NCI-H526 treated with DMSO at 0.1 percent for 48 hours (cell line): Measurements from ENCODE around the gene CCNG2.
A peak's percentile ranks its signal among the peaks of the same experiment; 100 is the strongest.

Experiments used
- DNase-seq: peaks from one replicate; lab custom pipeline; 2025; lab: John Stamatoyannopoulos, UW

CCNG2 gene

DNA sequence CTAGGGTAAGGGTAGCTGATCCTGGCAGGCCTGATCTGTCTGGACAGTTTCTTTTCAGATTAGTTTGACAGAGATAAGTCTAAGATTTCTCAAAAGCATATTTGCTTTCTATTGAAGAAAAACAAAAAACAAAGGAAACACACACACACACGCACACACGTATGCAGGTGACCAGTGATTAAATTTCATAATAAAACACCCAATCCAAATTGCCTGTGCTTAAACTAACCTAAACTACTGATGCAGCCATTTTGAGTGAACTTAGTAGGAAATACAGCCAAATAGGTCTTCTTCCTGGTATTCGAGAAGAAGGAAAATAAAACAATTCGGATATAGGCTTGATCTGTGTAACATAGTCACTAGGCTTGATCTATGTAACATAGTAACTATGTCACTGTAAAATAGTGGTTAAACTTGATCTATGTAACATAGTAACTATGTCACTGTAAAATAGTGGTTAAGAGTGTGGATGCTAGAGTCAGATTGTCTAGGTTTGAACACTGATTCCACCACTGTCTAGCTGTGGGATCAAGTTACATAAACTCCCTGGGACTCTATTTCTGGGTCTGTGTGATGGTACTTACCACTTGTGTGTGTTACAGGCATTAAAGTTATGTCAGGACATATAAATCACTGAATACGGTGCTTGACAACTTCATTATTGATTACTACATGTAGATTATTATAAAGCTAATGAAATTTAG, 9.8 kb upstream of the CCNG2 start:
- DNase-seq: no peak

DNA sequence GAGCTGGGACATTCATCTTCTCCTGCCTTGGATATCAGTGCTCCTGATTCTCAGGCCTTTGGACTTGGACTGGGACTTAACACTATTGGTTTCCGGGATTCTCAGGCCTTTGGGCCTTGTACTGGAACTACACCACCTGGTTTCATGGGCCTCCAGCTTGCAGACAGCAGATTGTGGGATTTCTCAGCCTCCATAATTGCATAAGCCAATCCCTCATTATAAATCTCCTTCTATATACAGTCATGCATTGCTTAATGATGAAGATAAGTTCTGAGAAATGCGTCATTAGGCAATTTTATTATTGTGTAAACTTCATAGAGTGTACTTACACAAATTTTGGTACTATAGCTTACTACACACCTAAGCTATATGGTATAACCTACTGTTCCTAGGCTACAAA, 8.9 kb upstream of the CCNG2 start:
- DNase-seq: no peak

GRCh38 chr4:77149789-77150188, 7.2 kb upstream of the CCNG2 start:
- DNase-seq: no peak

- no peak for DNase-seq
Measured at GRCh38 chr4:77151241-77151640, 5.8 kb upstream of the CCNG2 start.

DNA sequence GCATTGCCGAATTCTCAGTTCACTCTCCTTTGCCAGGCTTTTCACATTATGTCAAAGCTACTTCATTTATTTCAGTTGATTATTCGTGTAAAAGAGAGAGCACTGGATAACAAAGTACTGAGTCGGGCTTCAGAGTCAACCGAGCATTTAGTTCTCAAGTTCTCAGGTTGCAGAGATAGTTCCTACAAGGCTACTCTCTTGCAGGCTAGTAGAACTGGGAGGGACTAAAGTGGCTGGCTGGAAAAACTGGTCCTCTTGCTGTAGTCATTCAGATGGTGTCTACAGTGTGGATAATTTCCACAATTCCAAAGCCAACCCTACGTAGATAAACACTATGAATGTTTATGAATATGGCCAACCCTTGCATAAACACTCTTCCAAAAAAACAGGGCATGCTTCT, 4.6 kb upstream of the CCNG2 start:
- no peak for DNase-seq

GRCh38 chr4:77153006-77153405, 4.0 kb upstream of the CCNG2 start:
- no peak for DNase-seq

GRCh38 chr4:77154065-77154464, 2.9 kb upstream of the CCNG2 start:
- DNase-seq: no peak

- DNase-seq: no peak
Measured at GRCh38 chr4:77154761-77155499, 2.1 kb upstream of the CCNG2 start.

DNA sequence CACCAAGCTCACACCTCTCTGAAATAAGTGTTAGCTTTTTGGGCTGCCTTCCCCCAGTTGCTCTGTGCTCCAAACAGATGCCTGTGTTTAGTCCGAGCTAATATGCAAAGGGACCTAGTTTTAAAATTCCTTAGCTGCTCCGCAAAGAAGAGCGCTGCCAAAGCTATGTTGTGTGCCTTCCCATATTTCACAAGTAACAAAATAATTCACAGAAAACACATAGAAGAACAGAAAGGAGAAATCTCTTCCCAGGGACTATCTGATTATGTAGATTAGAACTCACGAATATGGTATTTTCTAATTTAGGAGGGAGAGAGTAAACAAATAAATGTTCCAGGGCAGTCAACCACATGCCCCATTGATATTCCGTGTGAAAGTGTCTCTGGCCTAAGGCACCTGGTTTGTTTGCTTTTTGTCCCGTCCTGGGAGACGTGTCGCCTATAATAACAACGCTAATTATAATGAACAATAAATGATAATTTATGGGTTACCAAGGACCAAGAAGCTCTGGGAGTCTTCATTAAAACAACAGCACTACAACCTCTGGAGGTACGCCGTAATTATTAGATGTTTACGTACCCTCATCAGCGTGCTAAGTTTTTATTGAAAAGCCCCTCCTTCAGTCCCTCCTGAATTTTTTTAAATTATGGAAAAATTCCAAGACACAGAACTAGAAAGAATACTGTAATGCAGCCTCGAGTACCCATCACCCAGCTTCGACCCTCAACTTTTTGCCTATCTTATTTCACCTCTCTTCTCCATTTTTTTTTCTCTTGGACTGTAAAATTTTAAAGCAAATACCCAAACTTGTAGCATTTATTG, 1.2 kb upstream of the CCNG2 start:
- DNase-seq: peak; percentile 59

DNA sequence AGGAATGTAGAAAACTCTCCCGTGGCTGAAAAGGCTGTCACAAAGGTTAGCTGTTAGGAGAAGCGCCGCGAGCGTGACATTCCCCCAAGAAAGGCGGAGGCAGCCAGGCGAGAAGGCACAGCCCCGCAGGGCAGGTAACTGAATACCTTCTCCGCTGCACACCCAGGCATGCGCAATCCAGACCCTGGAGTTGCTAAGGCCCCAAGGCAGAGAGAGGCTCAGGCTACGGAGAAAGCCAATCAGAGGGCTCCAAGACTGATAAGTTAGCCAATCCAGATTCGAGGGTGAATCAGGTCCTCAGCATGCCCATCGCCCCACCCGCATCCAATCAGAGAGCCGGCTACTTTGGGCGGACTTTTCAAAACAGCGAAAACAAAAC, 485 bp upstream of the CCNG2 start:
- peak; percentile 96 for DNase-seq

GRCh38 chr4:77157859-77158486, 966 bp downstream of the CCNG2 start:
- peak; percentile 56 for DNase-seq

- no peak for DNase-seq
Measured at GRCh38 chr4:77158487-77158861, 1.5 kb downstream of the CCNG2 start.

DNA sequence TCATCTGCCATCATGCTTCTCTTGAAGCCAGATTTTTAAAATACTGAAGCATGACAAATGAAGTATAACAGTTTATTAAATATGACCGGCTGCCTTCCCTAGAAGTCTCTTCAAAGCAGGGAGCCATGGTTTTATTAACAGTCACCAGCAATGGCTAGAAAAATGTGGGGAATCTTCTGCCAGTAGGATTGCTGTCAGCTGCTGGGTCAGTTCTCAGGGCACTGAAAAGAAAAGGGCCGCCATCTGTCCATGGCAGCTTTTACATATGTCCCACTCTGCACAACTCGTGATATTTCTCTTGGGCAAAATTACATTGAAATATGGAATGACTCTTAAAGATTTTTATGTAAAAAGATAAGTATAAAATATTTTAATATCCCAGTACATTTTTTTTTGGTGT, 2.8 kb downstream of the CCNG2 start:
- no peak for DNase-seq

DNA sequence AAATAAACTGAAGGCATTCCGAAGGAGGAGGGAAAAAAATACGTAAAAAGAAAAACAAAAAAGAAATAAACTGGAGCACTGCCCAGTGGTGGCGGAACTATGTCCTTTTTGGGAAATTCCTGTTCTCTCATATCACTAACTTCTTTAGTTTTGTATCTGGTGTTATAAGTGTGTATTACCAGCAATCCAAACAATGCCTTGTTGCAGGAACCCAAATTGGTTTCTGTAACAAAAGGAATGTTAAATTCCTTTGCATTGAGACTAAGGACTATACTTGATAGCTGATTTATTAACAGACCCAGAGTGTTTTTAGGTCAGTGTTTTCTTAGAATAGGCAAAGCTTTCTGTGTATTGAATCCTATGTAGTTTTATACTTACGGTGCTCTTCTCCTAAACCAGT, 6.6 kb downstream of the CCNG2 start:
- no peak for DNase-seq

- no peak for DNase-seq
Measured at GRCh38 chr4:77167173-77167572, 10.2 kb downstream of the CCNG2 start.

DNA sequence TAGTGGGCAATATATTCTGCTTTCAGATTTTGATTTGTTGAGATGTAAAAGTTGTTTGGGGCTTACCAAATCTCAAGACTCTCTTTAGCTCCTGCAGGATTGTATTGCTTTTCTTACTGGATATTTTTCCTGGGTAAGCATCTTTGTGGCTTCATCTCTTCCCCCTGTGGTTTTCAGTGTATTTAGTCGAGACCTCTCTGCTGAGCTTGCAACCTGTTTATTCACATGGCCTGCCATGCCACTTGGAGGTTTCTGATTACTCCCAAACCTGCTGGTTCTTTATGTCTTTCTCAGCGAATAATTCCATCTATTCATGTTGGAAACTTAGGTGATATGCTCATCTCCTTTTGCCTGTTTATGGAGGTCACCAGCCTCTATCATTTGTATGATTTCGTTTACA, 10.9 kb downstream of the CCNG2 start:
- DNase-seq: no peak

DNA sequence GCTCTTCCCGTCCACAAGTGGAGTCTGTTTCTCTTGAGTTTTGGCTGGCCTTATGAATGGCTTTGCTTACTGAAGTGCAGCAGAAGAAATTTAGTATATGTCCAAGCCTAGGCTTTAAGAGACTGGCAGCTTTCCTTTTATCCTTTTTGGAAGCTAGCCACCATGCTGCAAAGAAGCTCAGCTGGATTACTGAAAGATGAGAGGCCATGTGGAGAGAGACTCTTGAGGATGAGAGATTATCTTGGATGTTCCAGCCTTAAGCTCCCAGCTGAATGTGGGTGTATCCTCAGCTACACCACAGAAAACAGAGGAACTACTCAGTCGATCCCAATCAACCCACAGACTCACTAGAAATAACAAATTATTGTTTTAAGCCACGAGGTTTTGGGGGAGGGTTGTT, 12.5 kb downstream of the CCNG2 start:
- DNase-seq: no peak

GRCh38 chr4:77170926-77171325, 13.9 kb downstream of the CCNG2 start:
- no peak for DNase-seq

- DNase-seq: no peak
Measured at GRCh38 chr4:77172336-77172735, 15.3 kb downstream of the CCNG2 start.

GRCh38 chr4:77174426-77174825, 17.4 kb downstream of the CCNG2 start:
- DNase-seq: no peak

DNA sequence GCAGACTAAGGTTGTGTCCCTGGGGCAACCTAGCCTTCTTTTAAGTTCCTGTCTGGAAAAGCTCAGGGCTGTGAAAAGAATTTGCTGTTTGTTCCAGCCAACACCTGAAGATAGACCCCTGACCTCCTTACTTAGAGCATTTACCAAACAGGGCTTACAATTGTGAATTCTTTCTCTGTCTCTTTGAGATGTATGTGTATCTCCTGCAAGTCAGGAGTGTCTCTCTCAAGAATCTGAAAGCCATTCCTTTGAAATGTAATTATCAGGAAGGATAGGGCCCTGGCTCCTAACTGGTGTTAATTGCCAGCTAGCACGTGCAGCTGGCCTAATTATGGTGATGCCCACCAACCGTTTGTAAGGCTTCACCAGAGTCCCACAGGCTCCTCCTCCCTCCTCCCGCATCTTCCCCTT, 18.2 kb downstream of the CCNG2 start:
- DNase-seq: no peak

- no peak for DNase-seq
Measured at GRCh38 chr4:77176640-77177039, 19.6 kb downstream of the CCNG2 start.

GRCh38 chr4:77177199-77177598, 20.2 kb downstream of the CCNG2 start:
- DNase-seq: no peak
